GM18867 (cell line): ENCODE data around the gene RALGPS1.

Experiments
- ATAC-seq: cut with Tn5 transposase; IDR thresholded peaks from one replicate; pipeline ENCODE4 v1.9.1; 2021; ENCODE audit warnings: mild to moderate bottlenecking, moderate library complexity; ENCODE audit not compliant: unreplicated experiment

Gene RALGPS1

GRCh38 chr9:127181595-127182190 is 267.1 kb downstream of the RALGPS1 start:
- no peak for ATAC-seq

GRCh38 chr9:127182901-127183746 is 268.5 kb downstream of the RALGPS1 start:
- no peak for ATAC-seq

- ATAC-seq = peak; percentile 83
These were observed 269.4 kb downstream of the RALGPS1 start for GRCh38 chr9:127183814-127184582.

GRCh38 chr9:127184641-127185040 is 270.1 kb downstream of the RALGPS1 start:
- ATAC-seq = no peak

- ATAC-seq = no peak
These were observed 270.6 kb downstream of the RALGPS1 start for GRCh38 chr9:127185181-127185580.

- ATAC-seq = no peak
These were observed 271.6 kb downstream of the RALGPS1 start for GRCh38 chr9:127185931-127186781.

- no peak for ATAC-seq
These were observed 272.2 kb downstream of the RALGPS1 start for GRCh38 chr9:127186806-127187205.

- ATAC-seq = no peak
These were observed 272.8 kb downstream of the RALGPS1 start for GRCh38 chr9:127187231-127187956.

- no peak for ATAC-seq
These were observed 273.8 kb downstream of the RALGPS1 start for GRCh38 chr9:127188396-127188795.

- ATAC-seq = no peak
These were observed 275.0 kb downstream of the RALGPS1 start for GRCh38 chr9:127189628-127190027.

- ATAC-seq = no peak
These were observed 278.2 kb downstream of the RALGPS1 start for GRCh38 chr9:127192744-127193143.

- ATAC-seq = no peak
These were observed 278.9 kb downstream of the RALGPS1 start for GRCh38 chr9:127193483-127193882.

- no peak for ATAC-seq
These were observed 280.5 kb downstream of the RALGPS1 start for GRCh38 chr9:127194881-127195713.

GRCh38 chr9:127195976-127196825 is 281.6 kb downstream of the RALGPS1 start:
- no peak for ATAC-seq

GRCh38 chr9:127196826-127197145 is 282.2 kb downstream of the RALGPS1 start:
- no peak for ATAC-seq

GRCh38 chr9:127197186-127197860 is 282.7 kb downstream of the RALGPS1 start:
- no peak for ATAC-seq

GRCh38 chr9:127197861-127198430 is 283.4 kb downstream of the RALGPS1 start:
- no peak for ATAC-seq

- ATAC-seq = no peak
These were observed 284.0 kb downstream of the RALGPS1 start for GRCh38 chr9:127198587-127198986.
